Osteoblast (primary cell): ENCODE results near the gene AKR1C2. TPM values are rescaled to one million over a fixed set of nuclear protein-coding genes. Genes with fewer than 3 reads are reported as not detected.
"Not testable (repeated sequence)": the region's sequence is repeated elsewhere in the genome, so short reads cannot be mapped to it uniquely, and the experiment has no call there.

Source experiments
- DNase-seq: peaks from one replicate; pipeline ENCODE4 v3.0.0; 2011; ENCODE audit warnings: low spot score, mixed read lengths; ENCODE audit not compliant: insufficient read length; ENCODE audit errors: missing footprints
- H2AFZ ChIP-seq: 2 replicates; pipeline ENCODE4 v1.6.0; 2011; ENCODE audit warnings: mild to moderate bottlenecking, low read length
- H3K27ac ChIP-seq: 2 replicates; pipeline ENCODE4 v1.5.1; 2011; ENCODE audit warnings: mild to moderate bottlenecking, low read depth, low read length, moderate library complexity
- H3K27me3 ChIP-seq: 2 replicates; pipeline ENCODE4 v1.6.0; 2012; ENCODE audit warnings: mild to moderate bottlenecking, control low read depth, inconsistent platforms, low read length, moderate library complexity; ENCODE audit not compliant: insufficient read depth
- H3K36me3 ChIP-seq: 2 replicates; pipeline ENCODE4 v1.5.1; 2011; ENCODE audit warnings: mild to moderate bottlenecking, low read length, control low read depth, moderate library complexity; ENCODE audit not compliant: insufficient read depth
- H3K4me1 ChIP-seq: 2 replicates; pipeline ENCODE4 v1.5.1; 2011; ENCODE audit warnings: mild to moderate bottlenecking, low read length, control low read depth, moderate library complexity; ENCODE audit not compliant: insufficient read depth
- H3K4me2 ChIP-seq: 2 replicates; pipeline ENCODE4 v1.6.0; 2011; ENCODE audit warnings: mild to moderate bottlenecking, low read length; ENCODE audit not compliant: insufficient read depth
- H3K4me3 ChIP-seq: fragments of 200-600 bp; sonication (generic); 3 replicates; pipeline ENCODE4 v1.5.1; 2012; ENCODE audit warnings: mild to moderate bottlenecking, low read length, inconsistent platforms; ENCODE audit not compliant: insufficient read depth
- H3K79me2 ChIP-seq: 2 replicates; pipeline ENCODE4 v1.6.0; 2012; ENCODE audit warnings: mild to moderate bottlenecking, low read length, control low read depth, inconsistent platforms; ENCODE audit not compliant: insufficient read depth
- H3K9me3 ChIP-seq: 2 replicates; pipeline ENCODE4 v1.5.1; 2011; ENCODE audit warnings: low read depth, low read length, control low read depth
- H4K20me1 ChIP-seq: 2 replicates; pipeline ENCODE4 v1.6.0; 2012; ENCODE audit warnings: mild to moderate bottlenecking, low read length, control low read depth; ENCODE audit not compliant: insufficient read depth
- total RNA-seq: library from RNA; depleted of rRNA; stranded (reverse); fragments of >200 nt; gene quantifications from 2 replicates; pipeline ENCODE4 v1.2.3, GENCODE V29; 2012
- TF ChIP-seq, protein P1 (sequence below): IDR thresholded peaks from 2 replicates; pipeline ENCODE4 v1.5.1; 2011; ENCODE audit warnings: mild to moderate bottlenecking, low read depth, low read length, moderate library complexity; ENCODE audit errors: extremely low read depth

Gene AKR1C2
- total RNA-seq, 1 donor = 46.0 TPM

DNA sequence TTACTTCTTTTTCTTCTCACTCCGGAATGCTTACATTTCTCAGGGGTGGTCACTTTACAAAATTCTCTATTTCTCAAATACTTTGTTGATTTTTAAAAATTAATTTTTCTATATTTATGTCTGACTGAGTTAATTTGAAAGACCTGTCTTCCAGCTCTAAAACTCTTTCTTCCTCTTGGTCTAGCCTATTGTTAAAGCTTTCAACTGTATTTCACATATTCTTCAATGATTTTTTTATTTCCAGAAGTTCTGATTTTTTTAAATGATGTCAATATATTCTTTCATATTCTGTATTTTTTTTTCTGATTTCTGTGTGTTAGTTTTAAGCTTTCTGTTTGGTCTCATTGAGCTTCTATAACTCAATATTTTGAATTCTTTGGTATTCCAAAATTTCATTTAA is 27.3 kb upstream of the AKR1C2 start:
- H4K20me1 ChIP-seq = no peaks in the 10 kb centered on the region
- peaks cover 6% of the 10 kb centered on the region for H3K4me1 ChIP-seq
- TF ChIP-seq, protein P1, sequence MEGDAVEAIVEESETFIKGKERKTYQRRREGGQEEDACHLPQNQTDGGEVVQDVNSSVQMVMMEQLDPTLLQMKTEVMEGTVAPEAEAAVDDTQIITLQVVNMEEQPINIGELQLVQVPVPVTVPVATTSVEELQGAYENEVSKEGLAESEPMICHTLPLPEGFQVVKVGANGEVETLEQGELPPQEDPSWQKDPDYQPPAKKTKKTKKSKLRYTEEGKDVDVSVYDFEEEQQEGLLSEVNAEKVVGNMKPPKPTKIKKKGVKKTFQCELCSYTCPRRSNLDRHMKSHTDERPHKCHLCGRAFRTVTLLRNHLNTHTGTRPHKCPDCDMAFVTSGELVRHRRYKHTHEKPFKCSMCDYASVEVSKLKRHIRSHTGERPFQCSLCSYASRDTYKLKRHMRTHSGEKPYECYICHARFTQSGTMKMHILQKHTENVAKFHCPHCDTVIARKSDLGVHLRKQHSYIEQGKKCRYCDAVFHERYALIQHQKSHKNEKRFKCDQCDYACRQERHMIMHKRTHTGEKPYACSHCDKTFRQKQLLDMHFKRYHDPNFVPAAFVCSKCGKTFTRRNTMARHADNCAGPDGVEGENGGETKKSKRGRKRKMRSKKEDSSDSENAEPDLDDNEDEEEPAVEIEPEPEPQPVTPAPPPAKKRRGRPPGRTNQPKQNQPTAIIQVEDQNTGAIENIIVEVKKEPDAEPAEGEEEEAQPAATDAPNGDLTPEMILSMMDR = no peak
- no peak overlapping the region for H3K4me3 ChIP-seq
- H3K27me3 ChIP-seq = no peaks in the 10 kb centered on the region
- H3K79me2 ChIP-seq = no peaks in the 10 kb centered on the region
- H3K27ac ChIP-seq = no peak overlapping the region
- no peaks in the 10 kb centered on the region for H3K36me3 ChIP-seq
- no peak for DNase-seq
- H2AFZ ChIP-seq = no peak overlapping the region
- H3K9me3 ChIP-seq = peaks cover 2% of the 10 kb centered on the region
- H3K4me2 ChIP-seq = no peak overlapping the region

DNA sequence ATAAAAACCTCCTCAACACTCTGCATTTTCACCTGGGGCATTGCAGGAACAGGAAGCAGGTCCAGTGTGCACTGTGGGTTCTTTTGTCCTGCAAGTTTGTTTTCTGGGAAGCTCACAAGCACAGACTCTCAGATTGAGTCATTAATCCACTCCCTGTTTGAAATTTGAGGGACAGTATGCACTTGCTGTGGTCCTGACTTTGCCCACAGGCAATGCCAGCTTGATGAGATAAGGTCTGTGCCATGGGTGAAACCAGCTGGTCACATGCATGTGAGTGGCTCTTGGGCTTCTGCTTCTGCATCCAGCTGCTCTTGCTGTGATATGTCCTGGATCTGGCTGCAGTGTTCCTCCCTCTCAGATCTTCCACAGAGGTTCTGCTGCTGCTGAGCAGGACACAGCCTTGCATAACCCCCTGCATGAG is 21.8 kb upstream of the AKR1C2 start:
- not testable (repeated sequence) for H4K20me1 ChIP-seq, DNase-seq, H3K36me3 ChIP-seq, H3K9me3 ChIP-seq, H3K4me1 ChIP-seq, H3K27me3 ChIP-seq, H2AFZ ChIP-seq, H3K79me2 ChIP-seq, H3K4me2 ChIP-seq, H3K27ac ChIP-seq, H3K4me3 ChIP-seq

DNA sequence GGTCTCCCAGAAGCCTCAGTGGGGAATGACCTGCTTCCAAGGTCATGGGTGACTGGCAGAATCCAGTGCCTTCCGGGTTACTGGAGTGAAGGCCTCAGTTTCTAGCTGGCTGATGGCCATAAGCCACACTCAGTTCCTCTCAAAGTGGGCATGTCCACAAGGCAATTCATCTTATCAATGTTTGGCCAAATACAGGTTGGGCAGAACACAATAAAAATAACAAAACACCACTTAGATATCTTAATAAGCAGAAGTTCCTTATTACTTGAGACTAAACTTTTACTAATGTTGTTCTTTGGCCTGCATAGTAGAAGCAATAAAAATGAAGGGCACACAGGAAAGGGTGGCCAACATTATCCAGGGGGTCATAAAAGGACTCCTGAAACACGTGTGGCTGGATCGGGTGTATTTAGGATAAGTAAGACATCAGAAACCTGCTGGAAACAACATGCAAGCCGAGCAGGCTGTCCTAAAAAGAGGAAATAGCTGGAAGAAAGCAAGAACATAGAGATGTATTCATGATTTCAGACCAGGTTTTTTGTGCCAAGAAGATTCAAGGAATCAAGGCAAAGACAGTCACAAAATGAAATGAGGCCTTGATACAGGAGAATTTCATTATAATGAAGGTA is 19.6 kb upstream of the AKR1C2 start:
- TF ChIP-seq, protein P1 = no peak
- H3K27me3 ChIP-seq = no peaks in the 10 kb centered on the region
- no peak overlapping the region for H3K4me2 ChIP-seq
- no peak overlapping the region for H3K4me3 ChIP-seq
- no peak overlapping the region for H2AFZ ChIP-seq
- DNase-seq = no peak
- H3K4me1 ChIP-seq = peaks cover 8% of the 10 kb centered on the region
- no peaks in the 10 kb centered on the region for H4K20me1 ChIP-seq
- H3K27ac ChIP-seq = no peak overlapping the region
- H3K9me3 ChIP-seq = no peaks in the 10 kb centered on the region
- H3K79me2 ChIP-seq = no peaks in the 10 kb centered on the region
- H3K36me3 ChIP-seq = no peaks in the 10 kb centered on the region

DNA sequence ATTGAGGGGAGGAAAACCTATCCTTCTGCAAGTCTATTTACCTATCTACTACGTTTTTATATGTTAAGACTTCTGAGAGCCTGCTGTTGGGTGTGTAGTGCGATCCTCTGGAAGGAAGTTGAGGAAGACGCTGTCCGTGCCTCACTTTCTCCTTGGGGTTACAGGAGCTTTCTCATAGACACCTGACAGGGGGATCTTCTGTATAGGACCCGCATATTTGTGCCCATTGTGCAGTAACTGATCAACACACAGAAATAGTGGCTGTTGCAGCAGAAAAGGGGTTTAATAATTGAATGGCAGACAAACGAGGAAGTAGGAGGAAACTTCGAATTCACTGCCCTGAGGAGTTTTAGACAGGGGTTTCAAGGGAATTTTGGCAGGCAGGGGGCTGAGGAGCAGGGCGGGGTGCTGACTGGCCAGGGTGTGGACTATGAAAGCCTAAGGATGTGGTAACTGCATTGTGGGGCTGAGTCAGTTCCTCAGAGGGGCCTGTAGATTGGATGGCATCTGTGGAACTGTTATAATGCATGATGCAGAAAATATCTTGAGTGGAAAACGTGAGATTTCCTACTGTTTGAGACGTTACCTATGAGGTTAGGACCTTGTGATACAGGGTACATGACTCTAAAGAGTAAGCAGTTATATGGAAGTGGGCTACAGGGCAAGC is 18.1 kb upstream of the AKR1C2 start:
- not testable (repeated sequence) for H3K27me3 ChIP-seq, H3K4me3 ChIP-seq, DNase-seq, H3K9me3 ChIP-seq, H3K79me2 ChIP-seq, H3K4me2 ChIP-seq, H4K20me1 ChIP-seq, H3K4me1 ChIP-seq, H3K27ac ChIP-seq, H3K36me3 ChIP-seq
- H2AFZ ChIP-seq = peak overlapping the region; percentile 59

DNA sequence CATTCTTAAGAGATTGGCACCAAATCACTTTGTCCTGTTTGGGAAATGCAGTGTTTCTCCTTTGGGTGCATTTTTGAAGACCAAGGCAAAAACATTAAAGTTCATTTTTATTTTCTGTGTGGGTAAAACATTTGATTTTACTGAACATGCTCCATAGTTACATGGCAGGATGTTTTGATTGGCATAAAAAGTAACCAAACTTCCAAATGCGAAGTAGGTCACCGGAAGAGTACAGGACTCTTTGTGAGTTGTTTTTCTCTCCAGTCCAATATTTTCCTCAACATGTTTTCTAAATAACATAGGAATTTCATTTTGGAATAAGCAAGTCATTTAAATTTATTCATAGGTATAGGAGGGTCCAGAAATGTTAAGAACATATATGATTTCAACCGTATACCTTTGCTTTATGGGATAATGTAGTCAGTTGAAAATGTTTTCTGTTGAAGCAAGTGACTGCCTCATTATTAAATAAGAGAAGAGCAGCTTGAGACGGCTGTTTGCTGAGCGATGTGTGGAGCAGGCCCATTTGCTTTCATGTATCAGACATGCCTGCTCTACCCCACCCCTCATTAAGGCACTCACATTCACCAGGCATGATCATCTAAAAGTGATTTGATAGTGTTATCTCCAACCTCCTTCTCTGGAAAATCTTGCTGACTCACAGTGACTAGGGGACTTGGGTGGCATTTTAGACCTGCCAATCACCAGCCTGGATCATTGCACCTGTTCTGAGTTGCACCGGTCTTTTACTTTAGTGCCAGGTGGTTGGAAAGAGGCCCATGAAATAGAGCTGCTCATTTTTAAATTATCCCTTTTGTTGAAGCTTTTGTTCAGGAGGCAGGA is 16.3 kb upstream of the AKR1C2 start:
- H3K79me2 ChIP-seq, H3K27me3 ChIP-seq, H3K4me2 ChIP-seq, H3K4me1 ChIP-seq, H3K36me3 ChIP-seq, DNase-seq, H3K4me3 ChIP-seq, H3K9me3 ChIP-seq, H4K20me1 ChIP-seq: not testable (repeated sequence)
- H2AFZ ChIP-seq = peak overlapping the region; percentile 57
- H3K27ac ChIP-seq = peak overlapping the region; percentile 62
